ENCODE results near the gene TNPO1. TPM values are rescaled to one million over a fixed set of nuclear protein-coding genes. Genes with fewer than 3 reads are reported as not detected.

TNPO1 gene
- total and polyA plus RNA-seq, 2 experiments from 2014 or later: 98.9 to 167 TPM

- peak overlapping the region; percentile 60 for H3K27ac ChIP-seq
- no peaks in the 10 kb centered on the region for H4K20me1 ChIP-seq (ENCODE audit: insufficient read depth)
Observed at GRCh38 chr5:72860499-72860898, 44.0 kb downstream of the TNPO1 start.

DNA sequence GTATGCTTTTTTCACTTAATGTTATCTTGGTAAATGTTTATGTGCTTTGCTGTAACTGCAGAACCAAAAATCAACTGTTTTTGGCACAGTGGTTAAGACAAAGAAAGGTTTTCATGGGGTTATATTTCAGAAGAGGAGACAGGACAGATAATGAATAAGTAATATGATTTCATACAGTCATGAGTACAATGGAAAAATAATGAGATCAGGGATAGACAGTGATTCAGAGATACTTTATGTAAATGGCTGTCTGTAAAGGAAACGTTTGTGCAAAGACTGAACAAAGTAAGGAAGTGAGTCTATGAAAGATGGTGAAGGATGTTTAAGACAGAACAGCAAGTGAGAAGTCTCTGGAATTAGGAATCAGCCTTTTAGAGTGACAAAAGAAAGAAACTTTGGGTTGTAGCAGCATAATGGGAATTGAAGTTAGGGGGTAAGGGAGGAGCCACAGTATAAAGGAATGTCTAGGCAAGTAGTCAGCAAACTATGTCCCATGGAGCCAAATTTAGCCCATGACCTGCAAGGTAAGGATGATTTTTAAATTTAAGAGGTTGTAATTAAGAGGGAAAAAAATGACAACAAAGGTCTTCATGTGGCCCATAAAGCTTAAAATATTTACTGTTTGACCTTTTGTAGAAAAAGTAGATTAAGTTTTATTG is 55.0 kb downstream of the TNPO1 start:
- H3K36me3 ChIP-seq (ENCODE audit: low read depth): peaks cover 87% of the 10 kb centered on the region

More at GRCh38 chr5:72860499-72860898, 44.0 kb downstream of the TNPO1 start:
- Histone ChIP-seq H2AFZ (no peak overlapping the region), H3K9me3 (ENCODE audit: low read depth) (no peaks in the 10 kb centered on the region), H3K36me3 (ENCODE audit: low read depth) (peaks cover 86% of the 10 kb centered on the region), H3F3A (ENCODE audit: insufficient read depth) (peaks cover 13% of the 10 kb centered on the region), H3K4me2 (ENCODE audit: unreplicated experiment) (no peak overlapping the region), H3K4me1 (ENCODE audit: insufficient read depth) (peaks cover 8% of the 10 kb centered on the region; the same call in 1 of the 2 replicates), H3K27me3 (replicated peaks; ENCODE audit: insufficient read depth) (no peaks in the 10 kb centered on the region), H3K79me2 (ENCODE audit: insufficient read depth) (peaks cover 99% of the 10 kb centered on the region), H3K9ac (no peak overlapping the region), H3K4me3 (no peak overlapping the region), H3K9me2 (ENCODE audit: insufficient read depth) (no peaks in the 10 kb centered on the region)
- 51 to 54% methylated on average over 4 of the region's 4 CpGs for WGBS, 2 experiments (ENCODE audit: low coverage in 1 of 2, low lambda C conversion rate in 2 of 2, missing lambda C conversion rate in 2 of 2)
- in situ Hi-C loops (cut with MboI): no loop called here
- TF ChIP-seq EZH2phosphoT487 (IDR thresholded peaks at IDR 0.05; ENCODE audit: insufficient read depth, low read depth) (no peak), EZH2 (IDR thresholded peaks at IDR 0.05; ENCODE audit: insufficient read depth, poor library complexity, severe bottlenecking) (no peak)
- DNase-seq: peak; percentile 76

GRCh38 chr5:72878854-72879253 is 62.4 kb downstream of the TNPO1 start:
- H3K27me3 ChIP-seq (replicated peaks; ENCODE audit: insufficient read depth): no peaks in the 10 kb centered on the region
- no peaks in the 10 kb centered on the region for H3K9me2 ChIP-seq (ENCODE audit: insufficient read depth)
- H3K9me3 ChIP-seq (ENCODE audit: low read depth): no peaks in the 10 kb centered on the region
- H3K27ac ChIP-seq: no peak overlapping the region
- H3K4me3 ChIP-seq: no peak overlapping the region
- no peaks in the 10 kb centered on the region for H3K4me1 ChIP-seq (ENCODE audit: insufficient read depth)
- peaks cover 85% of the 10 kb centered on the region for H3K36me3 ChIP-seq (ENCODE audit: low read depth)
- 96 to 99% methylated on average over 4 of the region's 4 CpGs for WGBS, 2 experiments (ENCODE audit: low coverage in 1 of 2, low lambda C conversion rate in 2 of 2, missing lambda C conversion rate in 2 of 2)
- H3K4me2 ChIP-seq (ENCODE audit: unreplicated experiment): no peak overlapping the region
- DNase-seq: no peak
- H3K79me2 ChIP-seq (ENCODE audit: insufficient read depth): peaks cover 98% of the 10 kb centered on the region
- no peak overlapping the region for H2AFZ ChIP-seq
- H4K20me1 ChIP-seq (ENCODE audit: insufficient read depth): no peaks in the 10 kb centered on the region
- peaks cover 33% of the 10 kb centered on the region for H3F3A ChIP-seq (ENCODE audit: insufficient read depth)
- in situ Hi-C loops (cut with MboI): no loop called here
- TF ChIP-seq EZH2 (IDR thresholded peaks at IDR 0.05; ENCODE audit: insufficient read depth, poor library complexity, severe bottlenecking) (no peak), EZH2phosphoT487 (IDR thresholded peaks at IDR 0.05; ENCODE audit: insufficient read depth, low read depth) (no peak)
- H3K9ac ChIP-seq: no peak overlapping the region

More for the DNA sequence above, 55.0 kb downstream of the TNPO1 start:
- peaks cover 24% of the 10 kb centered on the region for H3F3A ChIP-seq (ENCODE audit: insufficient read depth)
- peaks cover 99% of the 10 kb centered on the region for H3K79me2 ChIP-seq (ENCODE audit: insufficient read depth)
- H3K27ac ChIP-seq: peak overlapping the region; percentile 56
- H3K9me3 ChIP-seq (ENCODE audit: low read depth): no peaks in the 10 kb centered on the region
- no peak overlapping the region for H3K4me2 ChIP-seq (ENCODE audit: unreplicated experiment)
- H3K9ac ChIP-seq: no peak overlapping the region
- H3K9me2 ChIP-seq (ENCODE audit: insufficient read depth): no peaks in the 10 kb centered on the region
- 8 to 24% methylated on average over 1 of the region's 1 CpG for WGBS, 2 experiments (ENCODE audit: low coverage in 1 of 2, low lambda C conversion rate in 2 of 2, missing lambda C conversion rate in 2 of 2)
- DNase-seq: peak; percentile 49
- TF ChIP-seq EZH2 (IDR thresholded peaks at IDR 0.05; ENCODE audit: insufficient read depth, poor library complexity, severe bottlenecking) (no peak), EZH2phosphoT487 (IDR thresholded peaks at IDR 0.05; ENCODE audit: insufficient read depth, low read depth) (no peak)
- no peaks in the 10 kb centered on the region for H3K27me3 ChIP-seq (replicated peaks; ENCODE audit: insufficient read depth)
- no peaks in the 10 kb centered on the region for H4K20me1 ChIP-seq (ENCODE audit: insufficient read depth)
- in situ Hi-C loops (cut with MboI): no loop called here
- H2AFZ ChIP-seq: no peak overlapping the region
- H3K4me3 ChIP-seq: no peak overlapping the region
- peaks cover 9% of the 10 kb centered on the region; the same call in 1 of the 2 replicates for H3K4me1 ChIP-seq (ENCODE audit: insufficient read depth)

- H4K20me1 ChIP-seq (ENCODE audit: insufficient read depth): no peaks in the 10 kb centered on the region; the same call in 1 of the 2 replicates
- H3K27me3 ChIP-seq (replicated peaks; ENCODE audit: insufficient read depth): no peaks in the 10 kb centered on the region
- 96 to 97% methylated on average over 7 of the region's 7 CpGs for WGBS, 2 experiments (ENCODE audit: low coverage in 1 of 2, low lambda C conversion rate in 2 of 2, missing lambda C conversion rate in 2 of 2)
- no peak overlapping the region for H3K27ac ChIP-seq
- no peaks in the 10 kb centered on the region for H3K4me1 ChIP-seq (ENCODE audit: insufficient read depth)
- DNase-seq: no peak
- no peaks in the 10 kb centered on the region for H3K9me3 ChIP-seq (ENCODE audit: low read depth)
- peaks cover 84% of the 10 kb centered on the region for H3K36me3 ChIP-seq (ENCODE audit: low read depth)
- no peak overlapping the region for H3K4me3 ChIP-seq
- H3K4me2 ChIP-seq (ENCODE audit: unreplicated experiment): no peak overlapping the region
- in situ Hi-C loops (cut with MboI): no loop called here
- no peak overlapping the region for H2AFZ ChIP-seq
- H3K79me2 ChIP-seq (ENCODE audit: insufficient read depth): peaks cover 100% of the 10 kb centered on the region
- H3K9ac ChIP-seq: no peak overlapping the region
- H3F3A ChIP-seq (ENCODE audit: insufficient read depth): peaks cover 30% of the 10 kb centered on the region
- TF ChIP-seq EZH2phosphoT487 (IDR thresholded peaks at IDR 0.05; ENCODE audit: insufficient read depth, low read depth): no peak
- TF ChIP-seq EZH2 (IDR thresholded peaks at IDR 0.05; ENCODE audit: insufficient read depth, poor library complexity, severe bottlenecking): no peak
- no peaks in the 10 kb centered on the region for H3K9me2 ChIP-seq (ENCODE audit: insufficient read depth)
Observed at GRCh38 chr5:72882989-72883388, 66.5 kb downstream of the TNPO1 start.

Data from GM23248 (cell line).